Measurements from ENCODE around the gene MBTPS1.
"Not testable (repeated sequence)": the region's sequence is repeated elsewhere in the genome, so short reads cannot be mapped to it uniquely, and the experiment has no call there.

DNA sequence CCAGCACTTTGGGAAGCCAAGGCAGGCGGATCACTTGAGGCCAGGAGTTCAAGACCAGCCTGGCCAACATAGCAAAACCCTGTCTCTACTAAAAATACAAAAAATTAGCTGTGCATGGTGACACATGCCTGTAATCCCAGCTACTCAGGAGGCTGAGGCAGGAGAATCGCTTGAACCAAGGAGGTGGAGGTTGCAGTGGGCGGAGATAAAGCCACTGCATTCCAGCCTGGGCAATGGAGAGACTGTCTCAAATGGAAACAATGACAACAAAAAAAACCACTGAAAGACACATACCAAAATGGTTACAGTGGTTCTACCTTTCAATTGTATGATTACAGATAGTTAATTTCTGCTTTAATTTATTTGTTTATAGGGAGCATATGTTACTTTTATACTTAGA, 4.8 kb downstream of the MBTPS1 start:
- TF ChIP-seq, protein P1, sequence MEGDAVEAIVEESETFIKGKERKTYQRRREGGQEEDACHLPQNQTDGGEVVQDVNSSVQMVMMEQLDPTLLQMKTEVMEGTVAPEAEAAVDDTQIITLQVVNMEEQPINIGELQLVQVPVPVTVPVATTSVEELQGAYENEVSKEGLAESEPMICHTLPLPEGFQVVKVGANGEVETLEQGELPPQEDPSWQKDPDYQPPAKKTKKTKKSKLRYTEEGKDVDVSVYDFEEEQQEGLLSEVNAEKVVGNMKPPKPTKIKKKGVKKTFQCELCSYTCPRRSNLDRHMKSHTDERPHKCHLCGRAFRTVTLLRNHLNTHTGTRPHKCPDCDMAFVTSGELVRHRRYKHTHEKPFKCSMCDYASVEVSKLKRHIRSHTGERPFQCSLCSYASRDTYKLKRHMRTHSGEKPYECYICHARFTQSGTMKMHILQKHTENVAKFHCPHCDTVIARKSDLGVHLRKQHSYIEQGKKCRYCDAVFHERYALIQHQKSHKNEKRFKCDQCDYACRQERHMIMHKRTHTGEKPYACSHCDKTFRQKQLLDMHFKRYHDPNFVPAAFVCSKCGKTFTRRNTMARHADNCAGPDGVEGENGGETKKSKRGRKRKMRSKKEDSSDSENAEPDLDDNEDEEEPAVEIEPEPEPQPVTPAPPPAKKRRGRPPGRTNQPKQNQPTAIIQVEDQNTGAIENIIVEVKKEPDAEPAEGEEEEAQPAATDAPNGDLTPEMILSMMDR (IDR thresholded peaks at IDR 0.05), result not testable (repeated sequence)
- TF ChIP-seq ZFX (IDR thresholded peaks at IDR 0.05; ENCODE audit: borderline replicate concordance), result not testable (repeated sequence)

Measured in 22Rv1 (cell line).